NOMO-1 treated with DMSO at 0.1 percent for 48 hours (cell line): ENCODE results near the gene APBB1.
A peak's percentile ranks its signal among the peaks of the same experiment; 100 is the strongest.

Experiments used
- DNase-seq: peaks from one replicate; lab custom pipeline; 2025; ENCODE audit not compliant: unreplicated experiment; lab: John Stamatoyannopoulos, UW

The APBB1 gene

GRCh38 chr11:6353367-6353987, 65.4 kb downstream of the APBB1 start:
- DNase-seq, result peak; percentile 40

GRCh38 chr11:6351782-6352382, 67.0 kb downstream of the APBB1 start:
- DNase-seq, result no peak

GRCh38 chr11:6350486-6350885, 68.4 kb downstream of the APBB1 start:
- DNase-seq, result no peak

- no peak for DNase-seq
Measured at GRCh38 chr11:6350043-6350442, 68.9 kb downstream of the APBB1 start.

- DNase-seq, result no peak
Measured at GRCh38 chr11:6345366-6345765, 73.5 kb downstream of the APBB1 start.
